Stimulated activated CD8-positive, alpha-beta memory T cell treated with anti-CD3 and anti-CD28 coated beads, Interleukin-7, amount 100 ng/mL, for 1 hour (primary cell): ENCODE data around the gene UNC13B.
"Not testable (repeated sequence)": the region's sequence is repeated elsewhere in the genome, so short reads cannot be mapped to it uniquely, and the experiment has no call there.

ENCODE experiments used
- DNase-seq, 2 donors: peaks; one replicate each; pipeline ENCODE4 v3.0.0-alpha.2; 2020; ENCODE audit warnings: low read depth in 2 of 2

UNC13B gene

GRCh38 chr9:35380039-35380438, 218.2 kb downstream of the UNC13B start:
- no peak for DNase-seq

GRCh38 chr9:35380619-35381018, 218.8 kb downstream of the UNC13B start:
- DNase-seq, result no peak

- no peak for DNase-seq
Observed at GRCh38 chr9:35385042-35385441, 223.2 kb downstream of the UNC13B start.

GRCh38 chr9:35395076-35395705, 233.4 kb downstream of the UNC13B start:
- no peak for DNase-seq

- DNase-seq, result no peak
Observed at GRCh38 chr9:35395706-35396101, 233.9 kb downstream of the UNC13B start.

GRCh38 chr9:35396560-35397215, 234.9 kb downstream of the UNC13B start:
- no peak for DNase-seq

GRCh38 chr9:35397216-35397698, 235.4 kb downstream of the UNC13B start:
- no peak for DNase-seq

- no peak for DNase-seq
Observed at GRCh38 chr9:35397923-35398322, 236.1 kb downstream of the UNC13B start.

GRCh38 chr9:35398651-35399335, 237.0 kb downstream of the UNC13B start:
- DNase-seq, result no peak

- no peak for DNase-seq
Observed at GRCh38 chr9:35404865-35405264, 243.1 kb downstream of the UNC13B start.

GRCh38 chr9:35406183-35406959, 244.6 kb downstream of the UNC13B start:
- DNase-seq, result peak in 1 of 2 donors; percentile 2

GRCh38 chr9:35407846-35408245, 246.0 kb downstream of the UNC13B start:
- no peak for DNase-seq

GRCh38 chr9:35409434-35409833, 247.6 kb downstream of the UNC13B start:
- DNase-seq, result not testable (repeated sequence)

GRCh38 chr9:35414889-35415288, 253.1 kb downstream of the UNC13B start:
- no peak for DNase-seq

GRCh38 chr9:35415402-35416097, 253.7 kb downstream of the UNC13B start:
- no peak for DNase-seq

GRCh38 chr9:35416098-35416427, 254.3 kb downstream of the UNC13B start:
- no peak for DNase-seq

GRCh38 chr9:35422346-35422745, 260.5 kb downstream of the UNC13B start:
- no peak for DNase-seq

- no peak for DNase-seq
Observed at GRCh38 chr9:35422753-35423152, 260.9 kb downstream of the UNC13B start.

- no peak for DNase-seq
Observed at GRCh38 chr9:35423499-35423898, 261.7 kb downstream of the UNC13B start.

- DNase-seq, result no peak
Observed at GRCh38 chr9:35424356-35425352, 262.8 kb downstream of the UNC13B start.
